Measurements from ENCODE around the gene CBX7. TPM values are rescaled to one million over a fixed set of nuclear protein-coding genes. Genes with fewer than 3 reads are reported as not detected.

Gene CBX7
- total and polyA plus RNA-seq, 2 of the 8 experiments (the other 6 are each of a cell fraction or from before 2014, with no cell fraction given), result 6.9 to 8.7 TPM

GRCh38 chr22:39182478-39183030 lies 30.1 kb upstream of the CBX7 start:
- 85% methylated on average over 6 of the region's 6 CpGs; no CpG with 5 or more reads in 1 of the 2 experiments for WGBS, 2 experiments (ENCODE audit: extremely low coverage in 1 of 2, insufficient coverage in 1 of 2, insufficient read length in 1 of 2, insufficient replicate concordance in 2 of 2, low coverage in 1 of 2, low lambda C conversion rate in 2 of 2, missing lambda C conversion rate in 1 of 2)
- Histone ChIP-seq H3K79me2 (ENCODE audit: control insufficient read depth in 1 of 2, insufficient read depth in 2 of 2, low read length in 2 of 2) (no peaks in the 10 kb centered on the region), H3K18ac (ENCODE audit: extremely low read depth, low read length) (no peak overlapping the region; the same call in 1 of the 2 replicates), H3K79me1 (ENCODE audit: low read depth, low read length) (no peaks in the 10 kb centered on the region), H2BK20ac (ENCODE audit: low read length) (no peak overlapping the region), H3K4me1 (replicated peaks in 1 of 4; ENCODE audit: control insufficient read depth in 3 of 4, insufficient read depth in 4 of 4, low read length in 3 of 4) (peaks cover 0 to 22% (median 10%) of the 10 kb centered on the region in 4 experiments; a peak in 6 of 7 replicates), H3K9ac (replicated peaks in 1 of 4; ENCODE audit: extremely low read depth in 1 of 4, low read depth in 3 of 4, low read length in 3 of 4) (no peak overlapping the region), H4K8ac (ENCODE audit: extremely low read depth, insufficient read depth, low read length) (no peak overlapping the region), H2BK12ac (ENCODE audit: low read depth, low read length) (0 out of 2 replicates have a peak overlapping the region, but pooled peaks have one; percentile 93), H2AFZ (ENCODE audit: low read length) (no peak overlapping the region), H2BK15ac (ENCODE audit: low read length) (no peak overlapping the region; the same call in 1 of the 2 replicates), H3K23ac (ENCODE audit: insufficient read length) (no peak overlapping the region), H3K36me3 (ENCODE audit: control insufficient read depth in 2 of 4, insufficient read depth in 4 of 4, low read length in 3 of 4) (no peaks in the 10 kb centered on the region), H3K23me2 (ENCODE audit: low read depth, low read length) (no peaks in the 10 kb centered on the region), H3K4ac (replicated peaks; ENCODE audit: insufficient read length, low read depth, low read length) (no peak overlapping the region), H4K5ac (ENCODE audit: insufficient read length, low read depth, low read length) (no peak overlapping the region), H3K56ac (replicated peaks; ENCODE audit: insufficient read length, low read depth, low read length) (no peak overlapping the region), H3K4me2 (ENCODE audit: insufficient read depth in 1 of 2, low read depth in 2 of 2, low read length in 2 of 2) (no peak overlapping the region), H3K14ac (ENCODE audit: insufficient read length) (no peak overlapping the region), H3K27ac (ENCODE audit: low read depth, low read length) (no peak overlapping the region), H2AK5ac (ENCODE audit: low read depth, low read length) (peak overlapping the region; percentile 91), H3K9me3 (ENCODE audit: insufficient read depth in 2 of 2, low read depth in 1 of 2, low read length in 1 of 2) (peaks cover 0 to 8% of the 10 kb centered on the region in 2 experiments; a peak in 2 of 4 replicates), H3K4me3 (ENCODE audit: extremely low read depth in 1 of 4, insufficient read depth in 2 of 4, low read depth in 3 of 4, low read length in 4 of 4) (no peak overlapping the region), H2BK5ac (ENCODE audit: low read depth, low read length) (no peak overlapping the region), H3K27me3 (replicated peaks in 1 of 4; ENCODE audit: control insufficient read depth in 3 of 4, extremely low read depth in 1 of 4, insufficient read depth in 3 of 4, low read length in 3 of 4) (no peaks in the 10 kb centered on the region), H4K91ac (replicated peaks; ENCODE audit: insufficient read length, low read length) (no peak overlapping the region), H2BK120ac (replicated peaks; ENCODE audit: low read depth, low read length) (no peak overlapping the region), H4K20me1 (replicated peaks in 1 of 2; ENCODE audit: control insufficient read depth in 1 of 2, insufficient read depth in 2 of 2, low read length in 2 of 2) (no peaks in the 10 kb centered on the region)
- POLR2A ChIA-PET (ENCODE audit: partially characterized antibody), result interaction anchor here (1.4 to 4.4 kb wide), 5 partner anchors 9 to 136 kb away, joined by 3 to 31 read pairs (median 9); partner anchors contain the start of gene RPL3
- CTCF ChIA-PET (ENCODE audit: partially characterized antibody), result interaction anchor here (0.7 to 3.0 kb wide), 12 partner anchors 9 to 136 kb away, joined by 3 to 14 read pairs (median 5); no protein-coding TSS in a partner anchor
- FAIRE-seq (no peak), DNase-seq (ENCODE audit: low read depth in 1 of 2, low spot score in 2 of 2) (no peak)
- TF ChIP-seq BACH1 (IDR thresholded peaks at IDR 0.05; ENCODE audit: low read length), result no peak
- TF ChIP-seq ATF2 (IDR thresholded peaks at IDR 0.05; ENCODE audit: low read length), result no peak
- TF ChIP-seq CHD2 (IDR thresholded peaks at IDR 0.05; ENCODE audit: low read length), result no peak
- TF ChIP-seq SUZ12 (IDR thresholded peaks at IDR 0.05; ENCODE audit: low read length), result no peak
- no peak for TF ChIP-seq RFX5 (IDR thresholded peaks at IDR 0.05; ENCODE audit: borderline replicate concordance, low read depth, low read length)
- no peak for TF ChIP-seq TEAD4 (IDR thresholded peaks at IDR 0.05; ENCODE audit: low read depth, low read length)
- TF ChIP-seq ASH2L (IDR thresholded peaks at IDR 0.05; ENCODE audit: low read length), result no peak
- no peak for TF ChIP-seq SP1 (IDR thresholded peaks at IDR 0.05; ENCODE audit: low read depth, low read length)
- no peak for TF ChIP-seq EP300 (IDR thresholded peaks at IDR 0.05; ENCODE audit: borderline replicate concordance in 1 of 2, low read depth in 2 of 2, low read length in 2 of 2)
- no peak for TF ChIP-seq SP2 (IDR thresholded peaks at IDR 0.05; ENCODE audit: low read length)
- no peak for TF ChIP-seq TAF7 (optimal IDR thresholded peaks at IDR 0.05; ENCODE audit: borderline replicate concordance, low read depth, low read length)
